Lower leg skin (tissue), 4 donors: Measurements from ENCODE around the gene SPATA32. TPM values are rescaled to one million over a fixed set of nuclear protein-coding genes. Genes with fewer than 3 reads are reported as not detected.
A peak's percentile ranks its signal among the peaks of the same experiment; 100 is the strongest.

Source experiments
- DNase-seq, 2 donors: peaks; one replicate each; pipeline ENCODE4 v3.0.0-alpha.2; 2019; ENCODE audit warnings: low spot score in 2 of 2
- H3K4me3 ChIP-seq: fragments of 200-600 bp; sonication (generic); 2 replicates; pipeline ENCODE4 v1.5.1; 2017; ENCODE audit warnings: mild to moderate bottlenecking, low read depth; ENCODE audit not compliant: poor library complexity, severe bottlenecking
- CTCF ChIP-seq, 3 donors: fragments of 450-650 bp; IDR thresholded peaks; one replicate each; pipeline ENCODE4 v1.5.1; 2016; ENCODE audit warnings: antibody characterized with exemption in 3 of 3, mild to moderate bottlenecking in 3 of 3, moderate library complexity in 2 of 3
- POLR2A ChIP-seq, 2 donors: fragments of 450-650 bp; IDR thresholded peaks; one replicate each; pipeline ENCODE4 v1.6.1; 2016 to 2017; ENCODE audit warnings: antibody characterized with exemption in 2 of 2, mild to moderate bottlenecking in 1 of 2, moderate library complexity in 1 of 2
- WGBS, 2 donors: methylation state at CpG; one replicate each; pipeline ENCODE4 v1.1.5; 2018; 5-methylcytosine and 5-hydroxymethylcytosine counted together
- intact Hi-C: fragments of 100-400 bp; cut with DNase I; formaldehyde crosslinking; loops from one replicate; pipeline ENCODE4 v1.15.0; 2023; ENCODE audit warnings: low total_unique reads
- total RNA-seq, 4 donors: library from RNA; depleted of rRNA; stranded (reverse); fragments of >200 nt; gene quantifications; one replicate each; pipeline ENCODE4 v1.1.0, GENCODE V29; 2016

The SPATA32 gene
- not detected for total RNA-seq

GRCh38 chr17:45261577-45262515 is at the start of gene SPATA32:
Gene SPATA32, minus strand, starts transcription at chr17:45262094. Its CDS starts 78 bp downstream, at chr17:45262016.
- TF ChIP-seq CTCF (IDR thresholded peaks at IDR 0.05) (no peak), POLR2A (IDR thresholded peaks at IDR 0.05) (no peak)
- 3 to 16% methylated on average over 31 to 36 of the region's 68 CpGs for WGBS, 2 donors
- intact Hi-C loops, result no loop called here
- peak in 1 of 2 donors; percentile 91 for DNase-seq
- peak within 1 kb of the TSS; percentile 52 for H3K4me3 ChIP-seq

- WGBS, 2 donors, result 72 to 76% methylated on average over 4 of the region's 4 CpGs
- intact Hi-C loops, result no loop called here
- H3K4me3 ChIP-seq, result no peak overlapping the region
- TF ChIP-seq POLR2A (IDR thresholded peaks at IDR 0.05) (no peak), CTCF (IDR thresholded peaks at IDR 0.05) (no peak)
- no peak for DNase-seq
Measured at GRCh38 chr17:45311401-45311759, 49.5 kb upstream of the SPATA32 start.

GRCh38 chr17:45310380-45311324 is 48.8 kb upstream of the SPATA32 start:
- no peak overlapping the region for H3K4me3 ChIP-seq
- WGBS, 2 donors, result 11 to 14% methylated on average over 3 of the region's 3 CpGs
- TF ChIP-seq CTCF (IDR thresholded peaks at IDR 0.05), result no peak
- TF ChIP-seq POLR2A (IDR thresholded peaks at IDR 0.05), result no peak
- DNase-seq, result no peak
- intact Hi-C loops, result no loop called here

- H3K4me3 ChIP-seq, result no peak overlapping the region
- intact Hi-C loops, result no loop called here
- TF ChIP-seq CTCF (IDR thresholded peaks at IDR 0.05) (no peak), POLR2A (IDR thresholded peaks at IDR 0.05) (no peak)
- WGBS, 2 donors, result 91% methylated on average over 4 of the region's 4 CpGs
- no peak for DNase-seq
Measured at GRCh38 chr17:45309400-45309799, 47.5 kb upstream of the SPATA32 start.

GRCh38 chr17:45308840-45309239 is 46.9 kb upstream of the SPATA32 start:
- intact Hi-C loops, result no loop called here
- WGBS, 2 donors, result 98 to 99% methylated on average over 5 of the region's 5 CpGs
- TF ChIP-seq POLR2A (IDR thresholded peaks at IDR 0.05), result no peak
- no peak for TF ChIP-seq CTCF (IDR thresholded peaks at IDR 0.05)
- no peak for DNase-seq
- no peak overlapping the region for H3K4me3 ChIP-seq
